ENCODE data around the gene TMEM117. TPM values are rescaled to one million over a fixed set of nuclear protein-coding genes. Genes with fewer than 3 reads are reported as not detected.
A peak's percentile ranks its signal among the peaks of the same experiment; 100 is the strongest.
"Not testable (repeated sequence)": the region's sequence is repeated elsewhere in the genome, so short reads cannot be mapped to it uniquely, and the experiment has no call there.

Gene TMEM117
- total RNA-seq, 2 donors from 2014 or later: 1.5 to 2.8 TPM

DNA sequence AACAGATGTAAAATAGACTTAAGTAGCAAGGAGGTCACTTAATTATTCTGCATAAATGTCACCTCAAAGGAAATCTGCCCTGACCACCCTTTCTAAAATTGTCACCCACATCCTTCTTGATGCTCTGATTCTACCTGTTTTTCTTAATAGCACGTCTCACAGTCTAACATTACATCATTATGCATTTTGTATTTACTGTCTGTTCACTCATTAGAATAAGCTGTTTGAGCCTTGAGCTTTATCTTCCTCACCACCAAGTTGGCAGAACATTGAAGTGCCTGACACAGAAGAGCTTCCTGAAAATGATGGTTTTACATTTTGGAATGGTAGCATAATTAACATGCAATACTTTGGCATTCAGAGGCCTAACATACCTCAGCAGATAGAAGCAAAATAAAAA lies 8.8 kb upstream of the TMEM117 start:
- ATAC-seq (no peak), DNase-seq (ENCODE audit: low spot score in 2 of 2) (no peak)
- H3K36me3 Mint-ChIP-seq: no peaks in the 10 kb centered on the region
- H3K27ac Mint-ChIP-seq: no peak overlapping the region
- no peaks in the 10 kb centered on the region for H3K9me3 Mint-ChIP-seq

DNA sequence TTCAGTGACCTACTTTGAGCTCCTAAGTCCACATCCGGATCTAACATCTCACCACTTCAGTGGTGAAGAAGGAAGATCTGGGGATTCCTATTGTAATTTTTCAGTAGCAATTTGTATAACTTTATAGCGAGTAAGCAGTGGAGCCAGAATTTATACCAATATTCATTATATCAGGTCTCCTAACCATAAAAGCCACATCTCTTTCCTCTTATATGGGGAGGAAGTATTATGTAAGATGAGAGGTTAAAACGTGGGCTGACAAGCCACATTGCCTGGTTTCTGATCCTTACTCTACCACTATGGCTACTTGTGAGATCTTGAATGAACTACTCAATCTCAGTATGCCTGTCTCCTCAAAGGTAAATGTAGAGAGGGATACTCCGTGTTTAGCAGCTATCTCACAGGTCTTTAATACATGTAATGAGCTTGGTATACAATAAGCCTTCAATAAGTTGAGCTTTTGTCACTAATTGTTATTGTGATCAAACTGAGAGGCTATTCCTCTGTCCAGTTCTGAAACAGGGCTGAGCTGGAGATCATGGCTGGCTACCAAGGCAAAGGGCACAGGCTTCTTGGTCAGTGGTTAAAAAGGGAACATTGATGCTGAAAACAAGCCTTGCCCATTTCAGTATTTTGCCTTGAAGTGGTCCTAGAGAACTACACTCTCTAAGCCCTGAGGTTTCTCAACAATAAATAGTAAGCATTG lies 3.3 kb upstream of the TMEM117 start:
- peak in 1 of 2 donors; percentile 26 for ATAC-seq
- no peaks in the 10 kb centered on the region for H3K36me3 Mint-ChIP-seq
- DNase-seq (ENCODE audit: low spot score in 2 of 2): no peak
- no peaks in the 10 kb centered on the region for H3K9me3 Mint-ChIP-seq
- H3K27ac Mint-ChIP-seq: no peak overlapping the region

DNA sequence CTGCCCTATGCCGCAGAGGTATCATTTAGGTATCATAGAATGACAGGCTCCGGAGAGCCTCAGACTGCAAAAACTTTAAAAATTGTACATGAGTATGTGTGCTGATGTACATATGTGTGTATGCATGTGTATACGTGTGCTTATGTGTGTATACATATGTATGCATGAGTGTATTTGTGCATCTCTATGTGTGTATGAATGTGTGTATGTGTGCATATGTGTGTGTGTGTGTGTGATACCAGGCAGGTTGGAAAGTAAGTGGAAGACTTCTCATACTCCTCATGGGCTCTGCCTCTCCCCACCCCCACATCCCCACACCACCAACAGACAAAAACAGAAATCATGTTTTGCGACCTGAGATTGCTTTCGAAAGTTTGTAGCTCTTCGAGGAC lies 621 bp upstream of the TMEM117 start:
- no peaks in the 10 kb centered on the region for H3K36me3 Mint-ChIP-seq
- H3K9me3 Mint-ChIP-seq: no peaks in the 10 kb centered on the region
- DNase-seq (ENCODE audit: low spot score in 2 of 2): peak in 1 of 2 donors; percentile 7
- H3K27ac Mint-ChIP-seq: peak overlapping the region in 1 of 2 donors; percentile 13
- ATAC-seq: peak; percentile 0 to 1

DNA sequence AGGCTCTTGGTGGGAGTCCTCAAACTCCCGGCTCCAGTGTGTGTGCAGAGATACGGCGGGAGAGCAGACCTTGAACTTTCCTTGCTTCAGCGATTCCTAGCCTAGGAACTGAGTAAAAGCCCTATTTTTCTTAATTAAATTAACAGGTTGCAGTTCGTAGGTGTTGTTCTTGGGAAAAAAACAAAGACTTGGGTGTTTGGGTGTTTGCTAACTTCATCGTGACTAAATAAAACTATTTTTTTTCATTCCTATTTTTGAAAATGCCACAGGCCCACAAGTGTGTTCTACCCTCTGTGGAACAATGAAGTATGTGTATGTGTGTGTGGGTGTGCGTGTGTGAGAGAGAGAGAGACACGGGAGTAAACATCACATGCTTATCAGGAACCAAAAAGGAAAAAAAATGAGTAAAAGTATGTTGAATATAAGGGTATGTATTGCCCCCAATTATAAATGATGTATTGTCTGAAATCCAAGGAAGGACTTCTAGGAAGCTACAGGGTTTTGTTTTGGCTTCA lies 651 bp downstream of the TMEM117 start:
- ATAC-seq (peak in 1 of 2 donors; percentile 24), DNase-seq (ENCODE audit: low spot score in 2 of 2) (no peak)
- no peaks in the 10 kb centered on the region for H3K9me3 Mint-ChIP-seq
- no peaks in the 10 kb centered on the region for H3K36me3 Mint-ChIP-seq
- H3K27ac Mint-ChIP-seq: peak overlapping the region in 1 of 2 donors; percentile 80

DNA sequence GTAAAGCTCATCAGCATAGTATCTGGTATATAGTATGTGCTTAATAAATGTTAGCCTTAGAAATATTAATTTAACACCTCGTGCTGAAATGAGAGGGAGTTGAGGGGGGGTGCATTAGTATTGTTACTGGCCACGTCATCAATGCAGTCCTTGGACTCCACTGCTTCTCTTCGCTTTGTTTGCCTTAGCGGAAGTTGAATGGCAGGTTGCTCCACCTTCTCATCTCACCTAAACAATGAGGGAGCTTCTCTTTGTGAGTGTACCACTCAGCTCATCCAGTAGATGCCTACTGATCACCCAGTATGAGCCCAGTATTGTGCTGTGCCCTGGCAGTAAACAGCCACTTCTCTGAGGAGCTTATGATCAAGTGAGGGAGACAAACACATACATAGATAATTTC lies 4.5 kb downstream of the TMEM117 start:
- no peak for ATAC-seq
- Mint-ChIP-seq H3K36me3 (no peaks in the 10 kb centered on the region), H3K9me3 (no peaks in the 10 kb centered on the region), H3K27ac (no peak overlapping the region)
- DNase-seq (ENCODE audit: low spot score in 2 of 2): no peak

DNA sequence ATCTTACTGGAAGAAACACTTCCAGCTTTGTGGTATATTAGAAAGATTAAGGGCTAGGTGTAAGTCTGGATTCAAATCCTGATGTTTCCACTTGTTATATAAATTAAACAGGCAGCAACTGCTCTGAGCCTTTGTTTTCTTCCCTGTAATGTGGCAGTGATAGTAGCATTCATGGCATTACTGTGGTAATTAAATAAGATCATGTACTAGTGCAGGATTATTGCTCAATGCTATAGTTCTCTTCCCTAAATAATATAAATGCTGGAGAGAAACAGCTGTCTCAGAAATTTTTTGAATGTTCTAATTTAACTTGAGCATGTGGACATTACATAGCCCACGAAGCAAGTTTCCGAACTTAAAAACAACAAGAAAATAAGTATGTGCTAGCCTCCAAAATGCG lies 5.4 kb downstream of the TMEM117 start:
- DNase-seq (ENCODE audit: low spot score in 2 of 2) (no peak), ATAC-seq (no peak)
- Mint-ChIP-seq H3K27ac (no peak overlapping the region), H3K36me3 (peaks cover 0 to 1% of the 10 kb centered on the region in 2 donors), H3K9me3 (no peaks in the 10 kb centered on the region)

DNA sequence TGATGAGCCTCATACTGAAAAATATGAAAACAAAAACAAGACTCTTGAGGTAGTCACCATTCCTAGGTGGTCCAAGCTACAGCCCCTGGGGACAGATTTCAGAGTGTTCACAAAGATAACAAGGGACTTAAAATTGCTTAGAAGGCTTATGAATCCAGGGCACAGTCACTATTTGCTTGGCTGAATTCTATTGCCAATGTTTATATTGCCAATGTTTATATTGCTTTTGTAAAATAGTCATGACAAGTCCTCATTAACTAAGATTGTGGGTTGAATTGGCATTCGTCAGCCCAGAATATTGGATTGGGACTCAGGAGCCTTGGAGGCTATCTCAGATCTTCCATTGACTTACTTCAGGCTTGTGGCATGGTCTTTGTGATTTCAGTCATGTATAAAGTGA lies 6.4 kb downstream of the TMEM117 start:
- peaks cover 5 to 9% of the 10 kb centered on the region in 2 donors for H3K36me3 Mint-ChIP-seq
- ATAC-seq: no peak
- no peak overlapping the region for H3K27ac Mint-ChIP-seq
- no peak for DNase-seq (ENCODE audit: low spot score in 2 of 2)
- H3K9me3 Mint-ChIP-seq: peaks cover 0 to 5% of the 10 kb centered on the region in 2 donors

DNA sequence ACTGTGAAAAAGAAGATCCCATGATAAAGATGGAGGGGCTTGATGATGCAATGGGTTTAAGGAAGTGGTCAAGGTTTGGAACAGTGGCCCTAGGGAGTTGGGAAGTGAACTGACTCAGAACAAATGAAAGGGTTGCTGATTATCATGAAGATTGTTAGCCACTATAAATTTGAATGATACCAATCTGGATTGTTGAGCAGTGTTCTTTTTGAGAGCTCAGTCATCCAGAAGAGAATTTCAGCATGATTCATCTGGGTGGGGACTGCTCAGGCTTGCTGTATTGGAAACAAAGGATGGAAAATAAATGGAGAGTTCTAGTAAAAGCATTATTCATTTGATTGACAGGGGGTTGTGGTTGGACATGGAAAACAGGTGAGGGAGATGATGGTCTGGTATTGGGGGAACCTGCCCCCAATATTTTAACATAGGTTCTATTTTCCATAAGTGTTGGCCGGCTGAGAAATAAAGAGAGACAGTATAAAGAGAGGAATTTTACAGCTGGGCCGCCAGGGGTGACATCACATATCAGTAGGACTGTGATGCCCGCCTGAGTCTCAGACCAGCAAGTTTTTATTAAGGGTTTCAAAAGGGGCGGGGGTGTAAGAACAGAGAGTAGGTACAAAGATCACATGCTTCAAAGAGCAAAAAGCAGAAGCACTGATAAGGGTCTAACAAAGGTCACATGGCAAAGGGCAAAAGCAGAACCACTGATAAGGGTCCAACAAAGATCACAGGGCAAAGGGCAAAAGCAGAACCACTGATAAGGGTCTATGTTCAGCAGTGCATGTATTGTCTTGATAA lies 11.7 kb downstream of the TMEM117 start:
- not testable (repeated sequence) for H3K27ac Mint-ChIP-seq; DNase-seq (ENCODE audit: low spot score in 2 of 2)
- H3K9me3 Mint-ChIP-seq: peaks cover 7 to 11% of the 10 kb centered on the region in 2 donors
- H3K36me3 Mint-ChIP-seq: peaks cover 12 to 17% of the 10 kb centered on the region in 2 donors
- ATAC-seq: peak in 1 of 2 donors; percentile 54

DNA sequence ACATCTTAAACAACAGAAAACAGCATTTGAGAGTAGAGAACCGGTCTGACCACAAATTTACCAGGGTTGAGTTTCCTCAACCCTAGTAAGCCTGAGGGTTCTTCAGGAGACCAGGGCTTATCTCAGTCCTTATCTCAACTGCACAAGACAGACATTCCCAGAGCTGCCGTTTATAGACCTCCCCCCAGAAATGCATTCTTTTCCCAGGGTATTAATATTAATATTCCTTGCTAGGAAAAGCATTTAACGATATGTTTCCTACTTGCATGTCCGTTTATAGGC lies 12.3 kb downstream of the TMEM117 start:
- ATAC-seq (no peak), DNase-seq (ENCODE audit: low spot score in 2 of 2) (no peak)
- Mint-ChIP-seq H3K36me3 (peaks cover 12 to 17% of the 10 kb centered on the region in 2 donors), H3K27ac (no peak overlapping the region), H3K9me3 (peaks cover 7 to 11% of the 10 kb centered on the region in 2 donors)

DNA sequence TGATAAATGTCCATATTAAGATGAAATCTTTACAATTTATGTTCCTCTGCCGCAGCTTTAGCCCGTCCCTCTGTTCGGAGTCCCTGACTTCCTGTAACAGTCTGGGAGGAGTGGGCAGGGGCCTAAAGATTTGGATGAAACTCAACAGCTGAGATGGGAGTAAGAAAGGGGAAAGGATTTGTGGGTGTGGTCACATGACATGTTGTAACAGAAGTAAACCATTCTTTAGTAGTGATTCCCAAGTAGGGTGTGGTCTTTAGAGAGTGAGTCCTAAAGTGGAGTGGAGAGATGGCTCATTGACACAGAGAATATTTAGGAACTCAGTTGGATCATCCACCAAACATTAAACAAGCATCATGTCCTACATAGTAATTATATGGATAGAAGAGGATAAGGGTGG lies 12.9 kb downstream of the TMEM117 start:
- Mint-ChIP-seq H3K9me3 (peaks cover 7 to 11% of the 10 kb centered on the region in 2 donors), H3K27ac (no peak overlapping the region), H3K36me3 (peaks cover 12 to 17% of the 10 kb centered on the region in 2 donors)
- DNase-seq (ENCODE audit: low spot score in 2 of 2): no peak
- ATAC-seq: no peak

DNA sequence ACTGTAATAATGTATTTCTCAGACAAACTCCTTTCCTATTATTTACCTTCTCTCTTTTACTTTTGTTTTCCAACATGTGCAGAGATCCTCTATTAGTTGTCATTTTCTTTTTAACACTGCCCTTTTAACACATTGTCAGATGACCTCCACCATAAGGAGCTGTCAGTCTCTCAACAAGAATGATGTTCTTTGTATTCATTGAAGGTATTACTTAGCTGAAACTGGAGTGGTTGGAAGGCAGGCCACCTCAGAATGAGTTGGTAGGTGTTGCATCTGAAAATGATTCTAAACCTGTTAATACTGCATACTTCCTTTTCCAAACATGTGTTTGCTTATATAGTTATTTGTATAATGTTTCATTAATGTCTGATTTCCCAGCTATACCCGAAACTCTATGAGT lies 16.9 kb downstream of the TMEM117 start:
- DNase-seq (ENCODE audit: low spot score in 2 of 2) (no peak), ATAC-seq (no peak)
- Mint-ChIP-seq H3K36me3 (peaks cover 2 to 3% of the 10 kb centered on the region in 2 donors), H3K27ac (no peak overlapping the region), H3K9me3 (peaks cover under 1 to 2% of the 10 kb centered on the region in 2 donors)

DNA sequence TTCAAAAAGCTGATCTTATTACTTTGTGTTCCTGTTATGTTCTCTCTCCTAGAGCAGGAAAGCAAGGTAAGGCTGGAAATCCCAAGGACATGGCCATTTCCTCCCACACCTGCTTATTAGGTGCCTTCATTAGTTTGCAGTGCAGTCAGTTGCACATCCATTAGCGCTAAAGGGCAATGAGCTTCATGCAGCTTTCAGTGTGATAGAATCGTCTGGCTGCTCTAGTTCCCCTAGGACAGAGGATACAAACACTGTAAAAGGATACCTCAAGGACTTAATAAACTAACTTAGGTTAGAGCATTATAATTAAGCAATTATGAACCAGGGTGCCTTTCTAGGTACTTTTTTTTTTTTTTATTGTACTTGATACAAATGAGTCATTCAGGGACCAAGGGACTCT lies 21.1 kb downstream of the TMEM117 start:
- H3K9me3 Mint-ChIP-seq: no peaks in the 10 kb centered on the region
- H3K36me3 Mint-ChIP-seq: no peaks in the 10 kb centered on the region
- no peak overlapping the region for H3K27ac Mint-ChIP-seq
- ATAC-seq: no peak
- DNase-seq (ENCODE audit: low spot score in 2 of 2): no peak

DNA sequence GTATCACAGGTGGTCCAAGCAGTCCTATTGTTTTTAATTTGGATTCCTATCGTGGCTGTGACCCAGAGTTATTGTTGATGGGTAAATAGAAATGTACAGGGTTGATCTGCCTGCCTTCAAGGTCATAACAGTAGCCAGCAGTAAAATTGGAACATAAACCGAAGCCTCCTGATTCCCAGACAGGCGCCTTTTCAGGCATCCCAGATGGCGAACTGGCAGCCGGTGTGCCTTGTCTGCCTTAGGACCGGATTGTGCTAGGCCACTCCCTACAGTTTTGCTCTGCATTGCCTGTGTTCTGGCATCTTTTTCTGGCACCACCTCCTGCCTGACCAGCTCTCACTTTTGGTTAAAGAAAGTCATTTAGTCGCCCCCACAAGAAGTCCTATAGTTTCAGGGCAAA lies 22.2 kb downstream of the TMEM117 start:
- Mint-ChIP-seq H3K9me3 (no peaks in the 10 kb centered on the region), H3K27ac (no peak overlapping the region), H3K36me3 (no peaks in the 10 kb centered on the region)
- DNase-seq (ENCODE audit: low spot score in 2 of 2) (no peak), ATAC-seq (no peak)

DNA sequence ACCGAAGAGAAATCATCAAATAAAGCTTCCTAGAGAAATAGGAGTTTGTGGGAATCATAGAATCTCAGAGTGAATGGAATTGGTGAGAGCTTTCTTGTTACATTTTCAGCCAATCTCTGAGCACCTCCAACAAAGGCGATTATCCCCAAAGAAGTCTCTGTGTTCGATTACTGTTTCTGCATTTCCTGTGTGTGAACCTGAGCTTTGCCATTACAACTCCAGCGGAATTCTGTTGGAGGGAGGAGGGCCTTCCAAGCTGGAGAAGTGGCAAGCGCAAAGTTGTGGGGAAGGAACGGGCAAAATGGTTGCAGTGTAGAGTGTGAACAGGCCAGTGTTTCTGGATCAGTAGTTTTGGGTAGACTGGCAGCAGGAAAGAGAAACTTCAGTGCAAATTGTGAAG lies 23.1 kb downstream of the TMEM117 start:
- no peaks in the 10 kb centered on the region for H3K9me3 Mint-ChIP-seq
- no peaks in the 10 kb centered on the region for H3K36me3 Mint-ChIP-seq
- ATAC-seq: no peak
- DNase-seq (ENCODE audit: low spot score in 2 of 2): no peak
- no peak overlapping the region for H3K27ac Mint-ChIP-seq

DNA sequence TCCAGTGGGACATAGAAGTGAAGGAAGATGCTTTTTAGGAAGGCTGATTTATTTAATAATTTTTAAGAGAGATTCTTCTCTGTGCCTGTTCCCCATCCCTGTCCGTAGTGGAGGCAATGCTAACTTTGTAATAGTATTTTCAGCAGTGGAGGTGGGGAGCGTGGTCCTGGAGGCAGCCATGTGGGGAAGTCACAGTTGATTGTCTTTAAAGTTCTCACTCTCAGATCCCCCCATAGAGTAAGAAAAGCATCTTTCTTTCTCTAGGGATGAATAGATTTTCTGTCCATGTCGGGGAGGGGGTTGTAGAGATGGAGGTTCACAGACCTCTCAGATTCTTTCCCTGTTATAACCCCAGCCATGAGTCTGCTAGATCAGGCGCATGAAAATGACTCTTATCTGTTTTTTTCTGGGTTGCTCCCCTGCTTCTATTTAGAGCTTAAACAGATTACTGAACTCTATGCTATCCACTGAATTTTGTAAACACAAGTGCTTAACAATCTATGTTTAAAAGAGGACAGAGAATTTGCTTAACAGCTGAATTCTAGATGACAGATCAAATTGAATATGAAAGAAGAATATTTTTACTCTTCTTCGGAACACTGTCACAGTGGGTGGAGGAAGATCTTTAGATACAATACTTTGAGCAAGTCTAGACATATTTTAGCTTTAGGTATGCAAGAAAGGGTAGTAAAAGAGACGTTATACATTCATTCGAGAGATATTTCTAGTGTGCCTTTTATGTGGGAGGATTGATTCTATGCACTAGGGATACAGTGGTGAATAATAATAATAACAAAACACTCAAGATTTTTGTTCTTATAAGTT lies 25.3 kb downstream of the TMEM117 start:
- no peak for DNase-seq (ENCODE audit: low spot score in 2 of 2)
- Mint-ChIP-seq H3K36me3 (no peaks in the 10 kb centered on the region), H3K27ac (no peak overlapping the region), H3K9me3 (no peaks in the 10 kb centered on the region)
- ATAC-seq: no peak

DNA sequence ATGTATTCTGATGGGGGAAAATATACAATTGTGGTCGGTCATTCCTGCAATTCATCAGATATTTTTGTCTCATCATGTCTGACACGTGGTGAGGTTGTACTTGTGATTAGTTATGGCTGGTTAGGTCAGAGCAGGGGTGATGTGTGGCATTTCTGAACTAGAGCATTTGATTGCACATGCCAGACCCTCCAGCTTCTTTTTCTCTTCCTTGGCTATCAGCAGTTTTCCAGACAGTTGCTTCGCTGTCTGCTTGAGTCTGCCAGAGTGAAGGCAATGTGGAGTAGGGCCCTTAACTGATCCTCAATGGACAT lies 25.9 kb downstream of the TMEM117 start:
- H3K27ac Mint-ChIP-seq: no peak overlapping the region
- H3K36me3 Mint-ChIP-seq: no peaks in the 10 kb centered on the region
- DNase-seq (ENCODE audit: low spot score in 2 of 2) (no peak), ATAC-seq (no peak)
- H3K9me3 Mint-ChIP-seq: no peaks in the 10 kb centered on the region

DNA sequence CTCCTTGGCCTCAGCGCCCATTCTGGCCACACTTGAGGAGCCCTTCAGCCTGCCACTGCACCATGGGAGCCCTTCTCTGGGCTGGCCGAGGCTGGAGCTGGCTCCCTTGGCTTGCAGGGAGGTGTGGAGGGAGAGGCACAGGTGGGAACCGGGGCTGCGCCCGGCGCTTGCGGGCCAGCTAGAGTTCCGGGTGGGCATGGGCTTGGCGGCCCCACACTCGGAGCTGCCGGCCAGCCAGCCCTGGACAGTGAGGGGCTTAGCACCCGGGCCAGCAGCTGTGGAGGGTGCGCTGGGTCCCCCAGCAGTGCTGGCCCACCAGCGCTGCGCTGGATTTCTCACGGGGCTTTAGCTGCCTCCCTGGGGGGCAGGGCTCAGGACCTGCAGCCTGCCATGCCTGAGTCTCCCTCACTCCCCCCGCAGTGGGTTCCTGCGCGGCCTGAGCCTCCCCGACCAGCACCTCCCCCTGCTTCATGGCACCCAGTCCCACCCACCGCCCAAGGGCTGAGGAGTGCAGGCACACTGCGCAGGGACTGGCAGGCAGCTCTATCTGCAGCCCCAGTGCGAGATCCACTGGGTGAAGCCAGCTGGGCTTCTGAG lies 28.0 kb downstream of the TMEM117 start:
- Mint-ChIP-seq H3K9me3 (no peaks in the 10 kb centered on the region), H3K27ac (no peak overlapping the region), H3K36me3 (no peaks in the 10 kb centered on the region)
- DNase-seq (ENCODE audit: low spot score in 2 of 2) (no peak), ATAC-seq (no peak)

Data from activated naive CD4-positive, alpha-beta T cell treated with anti-CD3 and anti-CD28 coated beads, Interleukin-2, amount 50 U/mL, for 72 hours (primary cell).